Stimulated activated CD8-positive, alpha-beta memory T cell treated with anti-CD3 and anti-CD28 coated beads, Interleukin-4, amount 100 ng/mL, for 1 hour (primary cell): ENCODE results near the gene DIP2C.
"Not testable (repeated sequence)": the region's sequence is repeated elsewhere in the genome, so short reads cannot be mapped to it uniquely, and the experiment has no call there.

Source experiments
- DNase-seq, 2 donors: peaks; one replicate each; pipeline ENCODE4 v3.0.0-alpha.2; 2020; ENCODE audit warnings: low read depth in 2 of 2, low spot score in 1 of 2

Gene DIP2C

GRCh38 chr10:598415-599170, 90.9 kb downstream of the DIP2C start:
- no peak for DNase-seq

DNA sequence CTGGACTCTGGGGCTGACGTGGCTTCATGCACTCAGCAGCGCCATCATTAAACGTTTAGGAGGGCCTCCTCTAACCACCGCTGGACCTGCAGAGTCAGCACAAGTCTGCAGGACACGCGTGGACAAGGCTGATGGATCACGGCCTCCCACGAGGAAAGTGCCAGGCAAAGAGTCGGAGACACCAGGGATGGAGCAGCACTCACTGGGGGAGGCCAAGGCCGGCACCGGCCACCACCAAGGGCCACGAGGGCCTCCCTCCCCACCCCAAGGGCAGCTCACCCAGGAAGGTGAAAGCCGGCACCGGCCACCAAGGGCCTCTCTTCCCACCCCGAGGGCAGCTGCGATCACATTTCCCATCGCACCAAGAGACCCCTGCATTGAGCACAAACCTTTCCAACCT, 91.5 kb downstream of the DIP2C start:
- DNase-seq, result no peak

DNA sequence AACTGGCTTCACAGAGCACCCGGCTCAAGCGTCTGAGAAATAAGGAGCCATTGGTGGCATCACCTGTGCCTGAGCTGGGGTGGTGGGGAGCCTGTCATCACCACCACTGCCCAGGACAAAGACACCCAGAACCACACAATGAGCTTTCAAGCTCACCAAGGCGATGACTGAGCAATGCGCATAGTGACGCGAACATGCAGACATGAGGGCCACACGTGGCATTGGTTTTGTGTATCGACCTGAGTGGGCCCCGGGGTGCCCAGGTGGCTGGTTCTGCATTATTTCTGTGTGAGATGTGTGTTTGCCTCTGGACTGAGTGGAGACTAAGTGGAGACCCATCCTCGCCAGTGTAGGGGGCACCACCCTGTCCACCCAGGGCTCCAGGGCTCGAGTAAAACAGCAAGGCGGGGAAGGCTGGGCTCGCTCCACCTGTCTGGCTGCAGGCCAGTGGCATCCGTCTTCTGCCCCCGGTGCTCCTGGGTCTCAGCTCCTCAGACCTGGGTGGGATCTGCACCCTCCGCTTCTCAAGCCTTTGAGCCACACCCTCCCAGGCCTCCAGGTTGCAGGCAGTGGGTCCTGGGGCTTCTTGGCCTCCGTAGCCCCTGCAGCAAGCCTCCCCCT, 92.6 kb downstream of the DIP2C start:
- no peak for DNase-seq

GRCh38 chr10:596131-596530, 93.3 kb downstream of the DIP2C start:
- DNase-seq, result not testable (repeated sequence)

- DNase-seq, result no peak
Observed at GRCh38 chr10:595473-595872, 94.0 kb downstream of the DIP2C start.

- DNase-seq, result no peak
Observed at GRCh38 chr10:594584-595270, 94.7 kb downstream of the DIP2C start.

DNA sequence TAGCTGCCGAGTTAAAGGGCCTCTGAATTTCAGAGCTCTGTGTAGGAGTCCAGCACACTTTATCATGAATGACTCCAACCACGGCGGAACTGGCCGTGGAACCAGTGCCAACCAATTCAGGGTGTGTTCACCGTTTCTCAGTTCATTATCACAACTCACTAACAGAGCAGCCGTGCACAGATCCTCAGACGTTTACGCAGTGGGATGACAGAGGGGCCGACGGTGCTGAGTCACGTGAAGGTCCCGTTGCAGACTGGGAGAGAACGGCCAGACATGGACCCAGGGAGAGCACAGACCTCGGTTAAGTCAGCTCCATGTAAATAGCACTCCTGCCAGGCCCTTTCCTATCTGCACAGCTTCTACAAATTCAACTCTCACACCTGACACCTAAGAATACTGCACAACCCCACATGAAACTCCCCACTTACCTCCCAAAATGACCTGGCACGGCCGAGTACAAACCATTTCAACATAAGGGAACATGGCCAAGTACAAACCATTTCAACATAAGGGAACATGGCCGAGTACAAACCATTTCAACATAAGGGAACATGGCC, 95.5 kb downstream of the DIP2C start:
- no peak for DNase-seq

GRCh38 chr10:593421-593820, 96.0 kb downstream of the DIP2C start:
- DNase-seq, result no peak

DNA sequence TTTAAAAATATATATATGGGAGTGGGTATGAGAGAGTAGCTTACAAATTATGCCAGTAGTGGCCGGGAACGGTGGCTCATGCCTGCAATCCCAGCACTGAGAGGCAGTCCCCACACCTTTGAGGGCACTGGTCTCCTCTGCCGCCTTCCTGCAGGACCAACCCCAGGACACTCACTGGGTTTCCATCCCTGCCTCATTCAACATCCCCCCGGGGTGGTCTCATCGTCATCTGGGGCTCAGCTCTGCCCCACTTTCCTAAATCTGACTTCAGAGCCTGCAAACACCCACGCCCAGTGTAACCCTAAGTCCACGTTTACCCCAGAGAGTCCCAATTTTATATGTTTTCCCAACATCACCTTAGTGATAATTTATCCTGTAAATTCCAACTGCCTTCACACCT, 96.5 kb downstream of the DIP2C start:
- no peak for DNase-seq

DNA sequence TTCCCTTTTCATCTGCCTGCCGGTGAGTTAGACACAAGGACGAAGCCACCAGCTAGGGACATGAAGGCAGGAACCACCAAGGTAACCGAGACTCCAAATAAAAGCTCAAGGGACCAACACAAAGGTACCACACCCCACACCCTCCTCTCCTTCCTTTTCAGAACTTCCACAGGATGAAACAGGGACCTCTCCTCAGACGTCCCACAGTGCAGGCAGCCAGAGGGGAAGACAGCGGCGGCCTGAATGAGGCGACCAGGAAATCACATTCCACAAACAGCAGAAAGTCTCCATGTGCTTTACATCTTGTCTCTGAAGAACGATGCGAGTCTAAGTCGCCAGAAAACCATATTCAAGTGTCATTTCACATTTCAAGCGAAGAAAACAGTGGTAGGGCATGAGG, 97.8 kb downstream of the DIP2C start:
- no peak for DNase-seq

DNA sequence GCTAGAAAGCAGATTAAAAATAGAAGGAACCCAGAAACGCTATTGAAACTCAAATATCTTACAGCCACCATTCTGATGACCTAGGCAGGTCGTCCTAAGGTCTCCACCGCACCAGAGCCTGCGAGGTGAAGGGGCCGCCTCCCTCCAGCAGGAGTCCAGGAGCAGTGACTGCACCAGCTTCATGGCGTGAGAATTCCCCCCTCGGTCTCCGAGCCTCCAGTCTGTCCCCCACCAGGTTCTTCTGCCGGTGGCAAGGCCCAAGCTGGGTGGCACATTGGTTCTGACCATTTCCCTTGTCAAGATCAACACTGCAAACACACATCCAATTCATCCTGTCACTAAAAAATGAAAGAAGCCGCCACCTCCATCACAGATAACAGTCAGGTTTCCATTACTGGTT, 98.7 kb downstream of the DIP2C start:
- DNase-seq, result no peak

- no peak for DNase-seq
Observed at GRCh38 chr10:589961-590680, 99.3 kb downstream of the DIP2C start.

DNA sequence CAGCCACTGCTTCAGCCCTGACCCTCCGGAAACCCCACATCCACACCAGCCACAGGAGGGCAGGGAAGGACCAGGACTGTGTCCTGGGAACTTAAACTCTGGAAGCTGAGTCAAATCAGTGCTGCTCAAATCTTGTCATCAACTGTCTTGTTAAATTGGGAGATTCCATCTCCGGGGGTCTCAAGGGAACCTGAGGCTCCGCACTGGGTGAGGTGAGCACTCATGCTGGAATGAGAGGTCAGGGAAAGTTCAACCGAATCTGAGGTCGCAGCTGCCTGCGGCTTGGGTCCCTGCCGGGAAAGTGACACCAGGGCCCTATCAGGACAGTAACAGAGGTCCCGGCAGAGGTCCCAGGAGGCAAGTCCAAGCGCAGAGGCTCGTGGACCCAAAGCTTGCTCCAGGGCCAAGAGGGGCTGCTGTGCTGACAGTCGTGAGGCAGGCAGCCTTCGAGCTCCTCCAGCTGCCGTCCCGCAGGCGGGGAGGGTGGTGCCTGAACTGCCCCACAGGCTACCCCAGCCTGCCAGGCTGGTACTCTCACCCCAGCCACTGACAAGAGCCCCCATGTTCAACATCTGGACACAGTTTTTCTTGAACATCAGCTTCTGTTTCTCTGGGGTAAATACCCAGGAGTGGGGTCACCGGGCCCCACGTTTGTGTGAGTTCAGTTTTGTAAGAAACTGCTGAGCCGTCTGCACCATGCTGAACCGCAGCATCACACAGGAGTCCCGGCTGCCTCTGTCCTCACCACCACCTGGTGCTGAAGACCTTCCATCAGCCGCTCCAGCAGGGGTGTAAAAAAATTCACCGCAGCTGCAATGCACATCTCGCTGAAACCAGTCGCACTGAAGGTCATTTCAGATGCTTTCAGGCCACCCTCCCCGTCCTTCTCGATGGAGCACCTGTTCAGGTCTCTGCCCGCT, 101.0 kb downstream of the DIP2C start:
- no peak for DNase-seq

GRCh38 chr10:586716-587115, 102.8 kb downstream of the DIP2C start:
- DNase-seq, result no peak

DNA sequence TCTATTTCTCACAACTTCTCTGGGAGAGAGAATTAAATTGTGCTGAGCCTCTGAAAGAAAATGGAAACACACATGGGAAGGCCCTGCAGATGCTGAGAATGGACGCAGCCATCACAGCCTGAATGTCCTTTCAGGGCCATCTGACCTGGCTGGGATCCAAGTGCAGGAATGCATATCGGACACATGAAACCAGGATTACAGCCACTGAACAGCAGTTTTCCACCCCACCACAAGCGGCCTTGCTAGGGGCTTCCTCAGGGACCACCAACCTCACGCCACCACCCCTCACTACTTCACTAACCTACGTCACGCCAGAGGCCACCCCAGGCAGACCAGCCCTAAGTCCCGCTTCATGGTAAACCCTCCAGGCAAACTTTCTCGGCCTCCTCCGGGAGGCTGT, 103.3 kb downstream of the DIP2C start:
- DNase-seq, result no peak

GRCh38 chr10:585502-585901, 104.0 kb downstream of the DIP2C start:
- DNase-seq, result no peak

DNA sequence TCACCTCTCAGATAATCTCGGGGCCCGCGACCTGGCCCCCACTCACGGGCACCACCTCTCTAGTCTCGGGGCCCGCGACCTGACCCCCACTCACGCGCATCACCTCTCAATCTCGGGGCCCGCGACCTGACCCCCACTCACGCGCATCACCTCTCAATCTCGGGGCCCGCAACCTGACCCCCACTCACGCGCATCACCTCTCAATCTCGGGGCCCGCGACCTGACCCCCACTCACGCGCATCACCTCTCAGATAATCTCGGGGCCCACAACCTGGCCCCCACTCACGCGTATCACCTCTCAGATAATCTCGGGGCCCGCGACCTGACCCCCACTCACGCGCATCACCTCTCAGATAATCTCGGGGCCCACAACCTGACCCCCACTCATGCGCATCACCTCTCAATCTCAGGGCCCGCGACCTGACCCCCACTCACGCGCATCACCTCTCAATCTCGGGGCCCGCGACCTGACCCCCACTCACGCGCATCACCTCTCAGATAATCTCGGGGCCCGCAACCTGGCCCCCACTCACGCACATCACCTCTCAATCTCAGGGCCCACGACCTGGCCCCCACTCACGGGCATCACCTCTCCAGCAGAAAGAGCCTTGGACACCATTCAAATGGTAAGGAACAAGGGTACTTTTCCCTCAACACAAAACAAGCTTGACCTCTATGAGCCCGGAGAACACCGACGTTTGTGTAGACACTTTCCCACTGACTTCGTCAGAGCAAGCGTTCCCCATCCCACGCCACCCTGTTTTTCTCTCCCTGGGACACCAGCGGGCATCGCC, 104.8 kb downstream of the DIP2C start:
- DNase-seq, result not testable (repeated sequence)

DNA sequence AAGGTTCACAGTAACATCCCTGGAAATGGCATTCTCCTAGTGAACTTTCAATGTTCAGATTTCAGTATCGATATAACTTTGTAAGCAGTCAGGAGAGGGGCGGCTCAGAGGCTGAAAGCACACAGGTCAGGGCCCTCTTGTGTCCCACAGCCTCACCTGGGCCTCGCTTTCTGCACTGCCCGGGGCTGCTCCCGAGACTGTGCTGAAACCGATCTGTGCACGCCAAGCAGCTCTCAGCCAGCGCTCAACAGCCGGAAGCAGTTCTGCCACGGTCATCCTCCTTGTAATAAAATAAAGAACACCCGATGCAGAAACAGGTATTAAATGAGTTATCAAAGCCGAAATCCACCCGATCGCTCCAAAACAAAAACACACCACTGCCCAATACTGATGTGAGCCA, 106.0 kb downstream of the DIP2C start:
- DNase-seq, result no peak

DNA sequence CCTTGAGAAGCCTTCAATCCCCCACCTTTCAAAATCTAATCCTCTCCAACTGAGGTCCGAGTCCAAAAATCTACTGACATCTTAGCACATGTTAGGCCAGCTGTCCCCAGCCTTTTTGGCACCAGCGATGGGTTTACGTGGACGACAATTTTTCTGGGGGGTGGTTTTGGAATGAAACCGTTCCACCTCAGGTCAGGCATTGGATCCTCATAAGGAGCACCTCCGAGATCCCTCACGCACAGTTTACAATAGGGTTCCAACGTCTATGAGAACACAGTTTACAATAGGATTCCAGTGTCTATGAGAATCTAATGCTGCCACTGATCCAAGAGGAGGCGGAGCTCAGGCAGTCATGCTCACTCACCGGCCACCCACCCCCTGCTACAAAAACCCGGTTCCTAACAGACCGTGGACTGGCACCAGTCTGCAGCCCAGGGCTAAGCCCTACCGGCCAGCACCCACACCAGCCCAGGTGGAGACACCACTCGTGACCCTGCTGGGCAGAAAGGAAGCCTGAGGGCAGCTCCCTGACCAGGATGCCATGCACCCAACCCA, 107.6 kb downstream of the DIP2C start:
- no peak for DNase-seq
